ENCODE data around the gene FOSL2. TPM values are rescaled to one million over a fixed set of nuclear protein-coding genes. Genes with fewer than 3 reads are reported as not detected.

The FOSL2 gene
- total and polyA plus RNA-seq, 5 donors, result 38.9 to 128 (median 47.0) TPM

- Histone ChIP-seq H3K4me3 (ENCODE audit: low read length) (no peak overlapping the region), H3K9me3 (ENCODE audit: control insufficient read depth, low read length) (no peaks in the 10 kb centered on the region), H3K27ac (ENCODE audit: low read length) (no peak overlapping the region), H3K4me1 (ENCODE audit: control insufficient read depth, insufficient read depth, low read length) (no peaks in the 10 kb centered on the region), H3K27me3 (ENCODE audit: control insufficient read depth, insufficient read depth) (no peaks in the 10 kb centered on the region)
- WGBS, result 80% methylated on average over 11 of the region's 11 CpGs
- ATAC-seq, result no peak
- no peak for DNase-seq
- intact Hi-C loops (cut with DNase I), result no loop called here
Measured at GRCh38 chr2:28348921-28349320, 43.7 kb upstream of the FOSL2 start.

GRCh38 chr2:28349546-28350165 lies 43.0 kb upstream of the FOSL2 start:
- intact Hi-C loops (cut with DNase I), result no loop called here
- H3K4me3 ChIP-seq (ENCODE audit: low read length), result no peak overlapping the region
- no peak overlapping the region for H3K27ac ChIP-seq (ENCODE audit: low read length)
- H3K27me3 ChIP-seq (ENCODE audit: control insufficient read depth, insufficient read depth), result no peaks in the 10 kb centered on the region
- WGBS, result 88% methylated on average over 11 of the region's 11 CpGs
- H3K4me1 ChIP-seq (ENCODE audit: control insufficient read depth, insufficient read depth, low read length), result no peaks in the 10 kb centered on the region
- DNase-seq (peak; percentile 4 to 40 (median 33)), ATAC-seq (no peak)
- H3K9me3 ChIP-seq (ENCODE audit: control insufficient read depth, low read length), result no peaks in the 10 kb centered on the region

DNA sequence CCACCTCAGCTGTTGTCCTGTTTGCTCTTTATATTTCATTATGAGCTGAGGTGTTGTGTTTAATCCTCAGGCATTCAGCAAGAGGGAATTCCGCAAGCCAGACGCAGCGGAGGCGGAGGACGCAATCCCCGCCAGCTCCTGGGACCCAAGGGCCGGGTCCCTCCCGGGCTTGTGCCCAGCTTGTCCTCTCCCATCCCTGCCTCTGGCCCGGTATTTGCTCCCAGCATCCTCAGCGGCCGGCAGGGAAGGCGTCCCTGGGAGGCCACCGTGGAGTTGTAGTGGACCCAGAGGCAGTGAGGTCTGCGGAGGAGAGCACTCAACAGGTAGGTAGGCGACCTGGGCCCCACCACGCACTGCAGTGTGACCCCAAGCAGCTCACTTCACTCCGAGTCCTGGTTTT lies 42.5 kb upstream of the FOSL2 start:
- no peak for ATAC-seq
- DNase-seq, result peak; percentile 6 to 50 (median 40)
- WGBS, result 94% methylated on average over 17 of the region's 17 CpGs
- intact Hi-C loops (cut with DNase I), result no loop called here
- no peaks in the 10 kb centered on the region for H3K27me3 ChIP-seq (ENCODE audit: control insufficient read depth, insufficient read depth)
- no peak overlapping the region for H3K4me3 ChIP-seq (ENCODE audit: low read length)
- no peak overlapping the region for H3K27ac ChIP-seq (ENCODE audit: low read length)
- no peaks in the 10 kb centered on the region for H3K4me1 ChIP-seq (ENCODE audit: control insufficient read depth, insufficient read depth, low read length)
- H3K9me3 ChIP-seq (ENCODE audit: control insufficient read depth, low read length), result no peaks in the 10 kb centered on the region

- Histone ChIP-seq H3K27me3 (ENCODE audit: control insufficient read depth, insufficient read depth) (no peaks in the 10 kb centered on the region), H3K27ac (ENCODE audit: low read length) (no peak overlapping the region), H3K4me1 (ENCODE audit: control insufficient read depth, insufficient read depth, low read length) (peaks cover 6% of the 10 kb centered on the region), H3K4me3 (ENCODE audit: low read length) (no peak overlapping the region), H3K9me3 (ENCODE audit: control insufficient read depth, low read length) (no peaks in the 10 kb centered on the region)
- intact Hi-C loops (cut with DNase I), result no loop called here
- ATAC-seq (no peak), DNase-seq (peak; percentile 7 to 28 (median 19))
- WGBS, result 92% methylated on average over 11 of the region's 11 CpGs
Measured at GRCh38 chr2:28350791-28351285, 41.8 kb upstream of the FOSL2 start.

DNA sequence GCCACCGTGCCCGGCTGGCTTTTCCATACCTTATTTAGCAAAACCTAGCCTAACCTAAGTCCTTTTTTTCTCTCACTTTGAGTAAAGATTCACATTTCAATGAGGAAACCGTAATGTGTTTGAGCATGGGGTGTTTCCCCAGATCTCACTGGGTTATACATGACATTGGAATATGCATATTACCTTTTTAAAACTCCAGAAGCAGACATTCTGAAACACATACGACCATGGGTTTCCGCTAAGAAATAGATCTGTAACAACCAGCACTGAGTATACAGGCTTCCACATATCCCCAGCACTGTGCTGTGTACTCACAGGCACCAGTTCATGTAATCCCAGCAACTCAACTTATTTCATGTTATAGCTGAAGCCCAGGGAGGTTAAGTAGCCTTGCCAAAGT lies 41.0 kb upstream of the FOSL2 start:
- intact Hi-C loops (cut with DNase I), result no loop called here
- no peak overlapping the region for H3K27ac ChIP-seq (ENCODE audit: low read length)
- H3K4me3 ChIP-seq (ENCODE audit: low read length), result no peak overlapping the region
- no peaks in the 10 kb centered on the region for H3K27me3 ChIP-seq (ENCODE audit: control insufficient read depth, insufficient read depth)
- WGBS, result 92% methylated on average over 5 of the region's 5 CpGs
- peaks cover 13% of the 10 kb centered on the region for H3K4me1 ChIP-seq (ENCODE audit: control insufficient read depth, insufficient read depth, low read length)
- DNase-seq (no peak), ATAC-seq (no peak)
- no peaks in the 10 kb centered on the region for H3K9me3 ChIP-seq (ENCODE audit: control insufficient read depth, low read length)

GRCh38 chr2:28352104-28352503 lies 40.6 kb upstream of the FOSL2 start:
- H3K9me3 ChIP-seq (ENCODE audit: control insufficient read depth, low read length), result no peaks in the 10 kb centered on the region
- peaks cover 15% of the 10 kb centered on the region for H3K4me1 ChIP-seq (ENCODE audit: control insufficient read depth, insufficient read depth, low read length)
- H3K27ac ChIP-seq (ENCODE audit: low read length), result no peak overlapping the region
- intact Hi-C loops (cut with DNase I), result no loop called here
- 75% methylated on average over 5 of the region's 5 CpGs for WGBS
- peak in 2 of 3 donors; percentile 36 to 44 for DNase-seq
- H3K27me3 ChIP-seq (ENCODE audit: control insufficient read depth, insufficient read depth), result no peaks in the 10 kb centered on the region
- no peak for ATAC-seq
- H3K4me3 ChIP-seq (ENCODE audit: low read length), result no peak overlapping the region

- ATAC-seq (no peak), DNase-seq (peak in 2 of 3 donors; percentile 23 to 46)
- intact Hi-C loops (cut with DNase I), result no loop called here
- Histone ChIP-seq H3K4me1 (ENCODE audit: control insufficient read depth, insufficient read depth, low read length) (peaks cover 15% of the 10 kb centered on the region), H3K4me3 (ENCODE audit: low read length) (no peak overlapping the region), H3K27ac (ENCODE audit: low read length) (no peak overlapping the region), H3K27me3 (ENCODE audit: control insufficient read depth, insufficient read depth) (no peaks in the 10 kb centered on the region), H3K9me3 (ENCODE audit: control insufficient read depth, low read length) (no peaks in the 10 kb centered on the region)
- WGBS, result 82% methylated on average over 16 of the region's 16 CpGs
Measured at GRCh38 chr2:28352610-28353195, 40.0 kb upstream of the FOSL2 start.

- intact Hi-C loops (cut with DNase I), result no loop called here
- DNase-seq (peak in 1 of 3 donors; percentile 67), ATAC-seq (no peak)
- Histone ChIP-seq H3K4me3 (ENCODE audit: low read length) (no peak overlapping the region), H3K27ac (ENCODE audit: low read length) (peak overlapping the region; percentile 90), H3K27me3 (ENCODE audit: control insufficient read depth, insufficient read depth) (no peaks in the 10 kb centered on the region), H3K4me1 (ENCODE audit: control insufficient read depth, insufficient read depth, low read length) (peaks cover 15% of the 10 kb centered on the region), H3K9me3 (ENCODE audit: control insufficient read depth, low read length) (no peaks in the 10 kb centered on the region)
- WGBS, result 84% methylated on average over 10 of the region's 10 CpGs
Measured at GRCh38 chr2:28354920-28355520, 37.6 kb upstream of the FOSL2 start.

DNA sequence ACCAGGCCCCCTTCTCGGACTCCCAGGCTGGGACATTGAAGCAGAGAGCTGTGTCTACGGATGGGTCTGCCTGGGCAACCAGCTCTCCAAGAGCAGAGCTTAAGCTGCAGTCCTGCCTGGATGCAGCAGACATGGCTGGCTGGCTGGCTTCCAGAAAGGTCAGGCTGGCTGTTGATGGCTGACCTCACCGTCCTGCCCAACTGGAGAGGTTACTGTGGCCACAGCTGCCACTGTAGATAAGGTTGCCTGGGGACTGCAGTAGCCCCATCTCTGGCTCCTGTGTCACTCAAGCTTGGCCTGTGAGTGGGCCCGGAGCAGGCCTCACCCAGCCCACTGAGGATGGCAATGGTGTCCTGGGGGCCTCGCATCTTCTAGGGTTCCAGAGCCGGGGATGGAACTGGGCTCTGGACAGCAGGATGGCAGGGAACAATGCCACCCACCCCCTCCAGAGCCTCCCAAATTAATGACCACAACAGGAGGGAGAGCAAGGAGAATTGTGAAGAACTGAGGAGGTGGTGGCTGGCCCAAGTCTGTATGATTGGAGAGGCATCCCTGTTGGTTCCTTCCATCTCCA lies 37.0 kb upstream of the FOSL2 start:
- intact Hi-C loops (cut with DNase I), result no loop called here
- ATAC-seq (peak; percentile 62 to 68), DNase-seq (peak; percentile 80 to 91 (median 89))
- 59% methylated on average over 6 of the region's 6 CpGs for WGBS
- H3K27me3 ChIP-seq (ENCODE audit: control insufficient read depth, insufficient read depth), result no peaks in the 10 kb centered on the region
- H3K27ac ChIP-seq (ENCODE audit: low read length), result peak overlapping the region; percentile 90
- no peaks in the 10 kb centered on the region for H3K9me3 ChIP-seq (ENCODE audit: control insufficient read depth, low read length)
- H3K4me3 ChIP-seq (ENCODE audit: low read length), result no peak overlapping the region
- peaks cover 15% of the 10 kb centered on the region for H3K4me1 ChIP-seq (ENCODE audit: control insufficient read depth, insufficient read depth, low read length)

- H3K27me3 ChIP-seq (ENCODE audit: control insufficient read depth, insufficient read depth), result no peaks in the 10 kb centered on the region
- ATAC-seq (peak; percentile 95 to 96), DNase-seq (peak; percentile 97 to 98 (median 98))
- no peak overlapping the region for H3K4me3 ChIP-seq (ENCODE audit: low read length)
- no peaks in the 10 kb centered on the region for H3K9me3 ChIP-seq (ENCODE audit: control insufficient read depth, low read length)
- H3K27ac ChIP-seq (ENCODE audit: low read length), result peak overlapping the region; percentile 90
- intact Hi-C loops (cut with DNase I), result no loop called here
- H3K4me1 ChIP-seq (ENCODE audit: control insufficient read depth, insufficient read depth, low read length), result peaks cover 15% of the 10 kb centered on the region
- 23% methylated on average over 17 of the region's 17 CpGs for WGBS
Measured at GRCh38 chr2:28356095-28356911, 36.4 kb upstream of the FOSL2 start.

All from right cardiac atrium (tissue), 5 donors.